ENCODE results near the gene PRKD1. TPM values are rescaled to one million over a fixed set of nuclear protein-coding genes. Genes with fewer than 3 reads are reported as not detected.

The PRKD1 gene
- total RNA-seq, 2 donors from 2014 or later, result 12.0 to 12.6 TPM

DNA sequence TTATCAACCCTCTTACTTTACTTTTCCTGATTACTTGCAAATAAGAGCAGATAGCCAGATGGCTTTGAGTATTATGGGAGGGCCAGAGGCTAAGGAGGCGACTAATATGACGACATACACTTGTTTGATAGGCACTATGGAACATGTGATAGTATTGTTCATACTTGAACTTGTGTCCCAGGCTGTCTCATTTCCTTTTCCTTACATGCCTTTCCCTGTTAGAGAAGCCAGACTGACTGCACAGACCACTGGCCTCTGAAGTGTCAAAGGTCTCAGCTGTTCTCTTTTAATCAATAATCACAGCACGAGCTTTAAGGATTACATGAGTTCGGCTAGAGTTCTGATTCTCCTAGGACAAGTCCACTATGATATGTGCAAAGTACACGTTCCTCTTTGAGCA lies 326.0 kb downstream of the PRKD1 start:
- Histone ChIP-seq H3K4me1 (ENCODE audit: control insufficient read depth, insufficient read depth, low read length) (no peaks in the 10 kb centered on the region), H3K4me3 (ENCODE audit: low read length) (no peak overlapping the region), H3K9ac (ENCODE audit: extremely low read depth, low read length, poor library complexity, severe bottlenecking) (no peak overlapping the region), H3K27me3 (ENCODE audit: control insufficient read depth, insufficient read depth, low read length, poor library complexity, severe bottlenecking) (no peaks in the 10 kb centered on the region), H3K27ac (ENCODE audit: low read depth, low read length) (no peak overlapping the region), H3K36me3 (ENCODE audit: control insufficient read depth, insufficient read depth, low read length) (no peaks in the 10 kb centered on the region), H3K9me3 (ENCODE audit: control insufficient read depth, low read length) (no peaks in the 10 kb centered on the region)
- DNase-seq, result no peak
- 93 to 100% methylated on average over 2 to 5 of the region's 5 CpGs for WGBS, 2 experiments (ENCODE audit: insufficient coverage in 1 of 2, insufficient read length in 1 of 2)
- H3K4me3 Mint-ChIP-seq, result no peak overlapping the region
- H3K27me3 Mint-ChIP-seq (ENCODE audit: insufficient read depth), result no peaks in the 10 kb centered on the region
- no peaks in the 10 kb centered on the region for H3K9me3 Mint-ChIP-seq
- peaks cover 4% of the 10 kb centered on the region for H3K4me1 Mint-ChIP-seq
- TF ChIP-seq, protein P1, sequence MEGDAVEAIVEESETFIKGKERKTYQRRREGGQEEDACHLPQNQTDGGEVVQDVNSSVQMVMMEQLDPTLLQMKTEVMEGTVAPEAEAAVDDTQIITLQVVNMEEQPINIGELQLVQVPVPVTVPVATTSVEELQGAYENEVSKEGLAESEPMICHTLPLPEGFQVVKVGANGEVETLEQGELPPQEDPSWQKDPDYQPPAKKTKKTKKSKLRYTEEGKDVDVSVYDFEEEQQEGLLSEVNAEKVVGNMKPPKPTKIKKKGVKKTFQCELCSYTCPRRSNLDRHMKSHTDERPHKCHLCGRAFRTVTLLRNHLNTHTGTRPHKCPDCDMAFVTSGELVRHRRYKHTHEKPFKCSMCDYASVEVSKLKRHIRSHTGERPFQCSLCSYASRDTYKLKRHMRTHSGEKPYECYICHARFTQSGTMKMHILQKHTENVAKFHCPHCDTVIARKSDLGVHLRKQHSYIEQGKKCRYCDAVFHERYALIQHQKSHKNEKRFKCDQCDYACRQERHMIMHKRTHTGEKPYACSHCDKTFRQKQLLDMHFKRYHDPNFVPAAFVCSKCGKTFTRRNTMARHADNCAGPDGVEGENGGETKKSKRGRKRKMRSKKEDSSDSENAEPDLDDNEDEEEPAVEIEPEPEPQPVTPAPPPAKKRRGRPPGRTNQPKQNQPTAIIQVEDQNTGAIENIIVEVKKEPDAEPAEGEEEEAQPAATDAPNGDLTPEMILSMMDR (conservative IDR thresholded peaks at IDR 0.05), result no peak
- H3K27ac Mint-ChIP-seq, result no peak overlapping the region
- no peaks in the 10 kb centered on the region for H3K36me3 Mint-ChIP-seq (ENCODE audit: low read depth)

GRCh38 chr14:29587761-29588470 lies 339.7 kb downstream of the PRKD1 start:
- no peak overlapping the region for H3K9ac ChIP-seq (ENCODE audit: extremely low read depth, low read length, poor library complexity, severe bottlenecking)
- H3K27me3 ChIP-seq (ENCODE audit: control insufficient read depth, insufficient read depth, low read length, poor library complexity, severe bottlenecking), result no peaks in the 10 kb centered on the region
- no peaks in the 10 kb centered on the region for H3K4me1 ChIP-seq (ENCODE audit: control insufficient read depth, insufficient read depth, low read length)
- Mint-ChIP-seq H3K27me3 (ENCODE audit: insufficient read depth) (no peaks in the 10 kb centered on the region), H3K4me3 (no peak overlapping the region), H3K4me1 (peaks cover 6% of the 10 kb centered on the region), H3K9me3 (no peaks in the 10 kb centered on the region), H3K27ac (no peak overlapping the region), H3K36me3 (ENCODE audit: low read depth) (no peaks in the 10 kb centered on the region)
- no peak overlapping the region for H3K27ac ChIP-seq (ENCODE audit: low read depth, low read length)
- no peak overlapping the region for H3K4me3 ChIP-seq (ENCODE audit: low read length)
- WGBS, 2 experiments (ENCODE audit: insufficient coverage in 1 of 2, insufficient read length in 1 of 2), result 94 to 100% methylated on average over 1 to 7 of the region's 7 CpGs
- no peaks in the 10 kb centered on the region for H3K36me3 ChIP-seq (ENCODE audit: control insufficient read depth, insufficient read depth, low read length)
- no peaks in the 10 kb centered on the region for H3K9me3 ChIP-seq (ENCODE audit: control insufficient read depth, low read length)
- DNase-seq, result no peak
- TF ChIP-seq, protein P1 (conservative IDR thresholded peaks at IDR 0.05), result no peak

- WGBS, 2 experiments (ENCODE audit: insufficient coverage in 1 of 2, insufficient read length in 1 of 2), result 89 to 90% methylated on average over 1 of the region's 2 CpGs
- Mint-ChIP-seq H3K9me3 (no peaks in the 10 kb centered on the region), H3K27me3 (ENCODE audit: insufficient read depth) (no peaks in the 10 kb centered on the region), H3K36me3 (ENCODE audit: low read depth) (no peaks in the 10 kb centered on the region), H3K4me3 (no peak overlapping the region), H3K27ac (no peak overlapping the region), H3K4me1 (peaks cover 6% of the 10 kb centered on the region)
- DNase-seq, result no peak
- H3K36me3 ChIP-seq (ENCODE audit: control insufficient read depth, insufficient read depth, low read length), result no peaks in the 10 kb centered on the region
- TF ChIP-seq, protein P1 (conservative IDR thresholded peaks at IDR 0.05), result no peak
- no peak overlapping the region for H3K9ac ChIP-seq (ENCODE audit: extremely low read depth, low read length, poor library complexity, severe bottlenecking)
- no peaks in the 10 kb centered on the region for H3K9me3 ChIP-seq (ENCODE audit: control insufficient read depth, low read length)
- H3K4me1 ChIP-seq (ENCODE audit: control insufficient read depth, insufficient read depth, low read length), result no peaks in the 10 kb centered on the region
- no peak overlapping the region for H3K27ac ChIP-seq (ENCODE audit: low read depth, low read length)
- H3K27me3 ChIP-seq (ENCODE audit: control insufficient read depth, insufficient read depth, low read length, poor library complexity, severe bottlenecking), result no peaks in the 10 kb centered on the region
- H3K4me3 ChIP-seq (ENCODE audit: low read length), result no peak overlapping the region
These were observed 340.6 kb downstream of the PRKD1 start for GRCh38 chr14:29587046-29587445.
